Cardiac muscle cell (in vitro differentiated cells and primary cell): ENCODE results near the gene SRSF12. TPM values are rescaled to one million over a fixed set of nuclear protein-coding genes. Genes with fewer than 3 reads are reported as not detected.

Experiments
- DNase-seq, 2 donors: peaks; one replicate each; pipeline versions ENCODE4 v3.0.0 to v3.0.0-alpha.2; 2010 to 2017; ENCODE audit warnings: low read depth in 1 of 2, low spot score in 1 of 2
- H3K27ac ChIP-seq: fragments of 200-600 bp; sonication (generic); 2 replicates; pipeline ENCODE4 v1.5.1; 2016
- H3K27me3 ChIP-seq: fragments of 200-600 bp; sonication (generic); 2 replicates; pipeline ENCODE4 v1.6.0; 2016; ENCODE audit warnings: control low read depth
- H3K36me3 ChIP-seq: fragments of 200-600 bp; sonication (generic); 2 replicates; pipeline ENCODE4 v1.5.1; 2016; ENCODE audit warnings: control low read depth
- H3K4me1 ChIP-seq: fragments of 200-600 bp; sonication (generic); 2 replicates; pipeline ENCODE4 v1.8.1; 2017; ENCODE audit warnings: low read depth, mild to moderate bottlenecking, mixed run types
- H3K4me3 ChIP-seq: fragments of 200-600 bp; sonication (generic); 2 replicates; pipeline ENCODE4 v1.5.1; 2016; ENCODE audit warnings: mild to moderate bottlenecking
- H3K9me3 ChIP-seq: fragments of 200-600 bp; sonication (generic); 2 replicates; pipeline ENCODE4 v1.5.1; 2017; ENCODE audit warnings: low read depth, mild to moderate bottlenecking, control low read depth
- CTCF ChIP-seq: IDR thresholded peaks from 2 replicates; pipeline ENCODE4 v1.5.1; 2012; ENCODE audit warnings: low read depth, mild to moderate bottlenecking, low read length
- polyA plus RNA-seq: library from polyadenylated mRNA; unstranded; fragments of >200 nt; fragmentation: Nextera tagmentation; extraction: Ambion mirVana; gene quantifications from 2 replicates; pipeline ENCODE4 v1.2.1, GENCODE V29; 2016
- total RNA-seq: library from RNA; depleted of rRNA; stranded (reverse); fragments of >200 nt; gene quantifications from 2 replicates; pipeline ENCODE4 v1.2.3, GENCODE V29; 2016

SRSF12 gene
- total and polyA plus RNA-seq, 2 experiments from 2014 or later, result 4.1 to 7.0 TPM

- no peak for TF ChIP-seq CTCF
- Histone ChIP-seq H3K4me3 (peak overlapping the region; percentile 89), H3K4me1 (peaks cover 15% of the 10 kb centered on the region), H3K27me3 (no peaks in the 10 kb centered on the region), H3K27ac (peak overlapping the region; percentile 97), H3K9me3 (no peaks in the 10 kb centered on the region), H3K36me3 (peaks cover 23% of the 10 kb centered on the region)
- DNase-seq, result peak in 1 of 2 donors; percentile 60
These were observed 35.4 kb downstream of the SRSF12 start for GRCh38 chr6:89082486-89082891.

- Histone ChIP-seq H3K27me3 (no peaks in the 10 kb centered on the region), H3K36me3 (peaks cover 23% of the 10 kb centered on the region), H3K9me3 (no peaks in the 10 kb centered on the region), H3K4me3 (peak overlapping the region; percentile 89), H3K27ac (peak overlapping the region; percentile 97), H3K4me1 (peaks cover 15% of the 10 kb centered on the region)
- DNase-seq, result peak; percentile 97 to 98
- TF ChIP-seq CTCF, result no peak
These were observed 36.2 kb downstream of the SRSF12 start for GRCh38 chr6:89081423-89082322.

- no peak for TF ChIP-seq CTCF
- peak overlapping the region; percentile 89 for H3K4me3 ChIP-seq
- no peak for DNase-seq
- H3K4me1 ChIP-seq, result peaks cover 15% of the 10 kb centered on the region
- peak overlapping the region; percentile 97 for H3K27ac ChIP-seq
- H3K27me3 ChIP-seq, result no peaks in the 10 kb centered on the region
- peaks cover 23% of the 10 kb centered on the region for H3K36me3 ChIP-seq
- no peaks in the 10 kb centered on the region for H3K9me3 ChIP-seq
These were observed 36.8 kb downstream of the SRSF12 start for GRCh38 chr6:89081129-89081422.

- peak; percentile 100 for DNase-seq
- H3K27me3 ChIP-seq, result no peaks in the 10 kb centered on the region
- H3K27ac ChIP-seq, result peak within 1 kb of the TSS; percentile 97
- H3K4me3 ChIP-seq, result peak within 1 kb of the TSS; percentile 89
- peaks cover 15% of the 10 kb centered on the region for H3K4me1 ChIP-seq
- no peaks in the 10 kb centered on the region for H3K9me3 ChIP-seq
- no peak for TF ChIP-seq CTCF
- H3K36me3 ChIP-seq, result peaks cover 22% of the 10 kb centered on the region
These were observed 37.4 kb downstream of the SRSF12 start, which contains the start of gene PNRC1 for GRCh38 chr6:89080281-89081128. Gene PNRC1 (plus strand): TSS chr6:89080751. CDS start chr6:89080895, 144 bp downstream.

GRCh38 chr6:89079511-89080234 is 38.2 kb downstream of the SRSF12 start:
- no peak for TF ChIP-seq CTCF
- H3K36me3 ChIP-seq, result peaks cover 14% of the 10 kb centered on the region
- H3K4me3 ChIP-seq, result peak overlapping the region; percentile 42
- DNase-seq, result peak; percentile 53 to 86
- H3K27ac ChIP-seq, result peak overlapping the region; percentile 86
- no peaks in the 10 kb centered on the region for H3K9me3 ChIP-seq
- H3K4me1 ChIP-seq, result peaks cover 14% of the 10 kb centered on the region
- H3K27me3 ChIP-seq, result no peaks in the 10 kb centered on the region
